Panc1 (cell line): ENCODE measurements around the gene CIAPIN1. TPM values are rescaled to one million over a fixed set of nuclear protein-coding genes. Genes with fewer than 3 reads are reported as not detected.

Source experiments
- ATAC-seq: fragments of 200-7000 bp; cut with Tn5 transposase; 2 replicates; pipeline ENCODE4 v1.9.1; 2020; ENCODE audit warnings: mild to moderate bottlenecking, moderate library complexity
- BruUV-seq: library from RNA; stranded (reverse); fragments of 400-500 nt; replicated peaks from 2 replicates; lab custom pipeline; 2021; lab: Mats Ljungman, UMichigan
- CTCF ChIA-PET: fragments of 300-600 bp; sonication (Branson Sonifier 250); formaldehyde crosslinking; loops from one replicate; lab custom pipeline; 2022; ENCODE audit warnings: antibody characterized with exemption; lab: Charles Lee
- POLR2A ChIA-PET: fragments of 300-600 bp; sonication (Branson Sonifier 250); formaldehyde crosslinking; loops from one replicate; lab custom pipeline; 2022; ENCODE audit warnings: antibody characterized with exemption; lab: Charles Lee
- DNase-seq: peaks from one replicate; pipeline ENCODE4 v3.0.0-alpha.2; 2010; ENCODE audit warnings: low read depth, low spot score
- H3K27ac ChIP-seq: 2 replicates; pipeline ENCODE4 v1.5.1; 2011; ENCODE audit warnings: mild to moderate bottlenecking, low read length, inconsistent platforms
- H3K27me3 ChIP-seq: fragments of 200-500 bp; sonication (Bioruptor generic); 2 replicates; pipeline ENCODE4 v1.6.0; 2014; ENCODE audit warnings: low read length, inconsistent platforms; ENCODE audit not compliant: control insufficient read depth, insufficient read depth
- H3K36me3 ChIP-seq: fragments of 200-500 bp; sonication (Bioruptor generic); 2 replicates; pipeline ENCODE4 v1.5.1; 2014; ENCODE audit warnings: inconsistent platforms, mild to moderate bottlenecking, low read length, moderate library complexity; ENCODE audit not compliant: control insufficient read depth, insufficient read depth
- H3K4me1 ChIP-seq: 2 replicates; pipeline ENCODE4 v1.5.1; 2011; ENCODE audit warnings: inconsistent platforms, mild to moderate bottlenecking, low read length, moderate library complexity; ENCODE audit not compliant: control insufficient read depth, insufficient read depth
- H3K4me3 ChIP-seq, 2 experiments: 2 replicates each; pipeline ENCODE4 v1.5.1; 2011 to 2012; ENCODE audit warnings: low read depth in 2 of 2, low read length in 2 of 2, mild to moderate bottlenecking in 2 of 2, inconsistent platforms in 1 of 2, moderate library complexity in 1 of 2
- H3K9me3 ChIP-seq: fragments of 200-500 bp; sonication (Bioruptor generic); 2 replicates; pipeline ENCODE4 v1.5.1; 2014; ENCODE audit warnings: low read depth, mild to moderate bottlenecking, inconsistent platforms, low read length, moderate library complexity; ENCODE audit not compliant: control insufficient read depth, insufficient read depth
- POLR2AphosphoS5 ChIP-seq: IDR thresholded peaks from 2 replicates; pipeline ENCODE4 v1.6.1; 2012; ENCODE audit warnings: mild to moderate bottlenecking, low read depth, low read length, moderate library complexity
- REST ChIP-seq, 2 experiments: IDR thresholded peaks; 2 replicates each; pipeline ENCODE4 v1.6.1; 2011 to 2012; ENCODE audit warnings: low read depth in 2 of 2, control low read depth in 1 of 2, low read length in 1 of 2, mild to moderate bottlenecking in 1 of 2, moderate library complexity in 1 of 2; ENCODE audit not compliant: insufficient read depth in 1 of 2
- SIN3A ChIP-seq: IDR thresholded peaks from 2 replicates; pipeline ENCODE4 v1.6.1; 2012; ENCODE audit warnings: low read depth, mild to moderate bottlenecking, low read length, moderate library complexity, borderline replicate concordance; ENCODE audit not compliant: insufficient read depth
- TCF7L2 ChIP-seq: IDR thresholded peaks from 2 replicates; pipeline ENCODE4 v1.6.1; 2011; ENCODE audit warnings: mild to moderate bottlenecking, low read depth, low read length, inconsistent platforms
- in situ Hi-C: cut with HindIII; loops from 2 replicates; pipeline ENCODE4 v1.10.0; 2016; ENCODE audit warnings: low sequenced_read_pairs, low pct_unique_long_range_greater_than_20kb
- intact Hi-C: fragments of 100-400 bp; cut with micrococcal nuclease; formaldehyde crosslinking; loops from one replicate; pipeline ENCODE4 v1.10.0; 2022; ENCODE audit not compliant: unreplicated experiment
- total RNA-seq: library from RNA; stranded (reverse); gene quantifications from one replicate; pipeline ENCODE4 v1.2.1, GENCODE V29; 2021; ENCODE audit not compliant: unreplicated experiment
- TF ChIP-seq, protein P1 (sequence below): fragments of 450-650 bp; IDR thresholded peaks from 2 replicates; pipeline ENCODE4 v1.5.1; 2017; ENCODE audit warnings: mild to moderate bottlenecking

Gene CIAPIN1
- total RNA-seq, 1 experiment from 2014 or later: 64.0 TPM

- in situ Hi-C loops: no loop called here
- peaks cover 25% of the 10 kb centered on the region for H3K4me1 ChIP-seq
- no peak overlapping the region for H3K4me3 ChIP-seq
- H3K27me3 ChIP-seq: no peaks in the 10 kb centered on the region
- no peak overlapping the region for H3K27ac ChIP-seq
- BruUV-seq: no TSS peak
- intact Hi-C loops: no loop called here
- H3K9me3 ChIP-seq: no peaks in the 10 kb centered on the region
- TF ChIP-seq SIN3A (no peak), TCF7L2 (no peak), REST (IDR thresholded peaks at IDR 0.05; ENCODE audit: insufficient read depth in 1 of 2, low read depth in 2 of 2, low read length in 1 of 2) (no peak), POLR2AphosphoS5 (no peak)
- TF ChIP-seq, protein P1, sequence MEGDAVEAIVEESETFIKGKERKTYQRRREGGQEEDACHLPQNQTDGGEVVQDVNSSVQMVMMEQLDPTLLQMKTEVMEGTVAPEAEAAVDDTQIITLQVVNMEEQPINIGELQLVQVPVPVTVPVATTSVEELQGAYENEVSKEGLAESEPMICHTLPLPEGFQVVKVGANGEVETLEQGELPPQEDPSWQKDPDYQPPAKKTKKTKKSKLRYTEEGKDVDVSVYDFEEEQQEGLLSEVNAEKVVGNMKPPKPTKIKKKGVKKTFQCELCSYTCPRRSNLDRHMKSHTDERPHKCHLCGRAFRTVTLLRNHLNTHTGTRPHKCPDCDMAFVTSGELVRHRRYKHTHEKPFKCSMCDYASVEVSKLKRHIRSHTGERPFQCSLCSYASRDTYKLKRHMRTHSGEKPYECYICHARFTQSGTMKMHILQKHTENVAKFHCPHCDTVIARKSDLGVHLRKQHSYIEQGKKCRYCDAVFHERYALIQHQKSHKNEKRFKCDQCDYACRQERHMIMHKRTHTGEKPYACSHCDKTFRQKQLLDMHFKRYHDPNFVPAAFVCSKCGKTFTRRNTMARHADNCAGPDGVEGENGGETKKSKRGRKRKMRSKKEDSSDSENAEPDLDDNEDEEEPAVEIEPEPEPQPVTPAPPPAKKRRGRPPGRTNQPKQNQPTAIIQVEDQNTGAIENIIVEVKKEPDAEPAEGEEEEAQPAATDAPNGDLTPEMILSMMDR: no peak
- POLR2A ChIA-PET: no interaction called here
- CTCF ChIA-PET: interaction anchor here (0.5 kb wide), 1 partner anchor 25 kb away, joined by 7 read pairs; no protein-coding TSS in a partner anchor
- H3K36me3 ChIP-seq: no peaks in the 10 kb centered on the region
- no peak for DNase-seq
- no peak for ATAC-seq
Measured at GRCh38 chr16:57380671-57381462, 66.3 kb downstream of the CIAPIN1 start.

DNA sequence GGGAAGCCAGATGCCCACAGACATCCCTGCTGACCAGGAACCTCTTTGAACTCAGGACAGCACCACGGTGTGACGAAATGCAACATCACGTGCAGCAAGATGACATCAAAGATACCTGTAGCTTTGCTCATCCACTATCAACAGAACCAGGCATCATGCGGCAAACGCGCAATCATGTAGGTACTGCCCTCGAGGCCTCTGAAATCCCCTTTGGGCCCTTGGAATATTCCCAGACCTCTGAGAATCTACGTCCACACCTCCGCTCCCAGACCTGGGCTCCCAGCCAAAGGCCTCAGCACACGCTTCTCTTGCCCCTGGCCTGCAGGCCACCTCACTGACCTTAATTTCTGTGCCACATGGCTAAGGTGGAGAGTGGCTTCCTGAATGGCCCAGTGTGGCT, 67.6 kb downstream of the CIAPIN1 start:
- H3K4me1 ChIP-seq: peaks cover 25% of the 10 kb centered on the region
- no peak overlapping the region for H3K4me3 ChIP-seq
- intact Hi-C loops (no loop called here), in situ Hi-C loops (no loop called here)
- no peaks in the 10 kb centered on the region for H3K36me3 ChIP-seq
- peak; percentile 24; the same call in 1 of the 2 replicates for ATAC-seq
- CTCF ChIA-PET: no interaction called here
- TF ChIP-seq SIN3A (no peak), REST (IDR thresholded peaks at IDR 0.05; ENCODE audit: insufficient read depth in 1 of 2, low read depth in 2 of 2, low read length in 1 of 2) (no peak), TCF7L2 (peak; percentile 48; the same call in 1 of the 2 replicates), POLR2AphosphoS5 (no peak)
- TF ChIP-seq, protein P1: no peak
- no peak for DNase-seq
- H3K9me3 ChIP-seq: no peaks in the 10 kb centered on the region
- no peaks in the 10 kb centered on the region for H3K27me3 ChIP-seq
- POLR2A ChIA-PET: no interaction called here
- 0 out of 2 replicates have a peak overlapping the region, but pooled peaks have one; percentile 12 for H3K27ac ChIP-seq
- no TSS peak for BruUV-seq
